ENCODE results near the gene RTN4IP1.

Gene RTN4IP1

GRCh38 chr6:106629103-106629858, at the start of gene RTN4IP1, which contains the start of gene QRSL1:
TSS of gene RTN4IP1 (minus strand) at chr6:106629498. CDS start at chr6:106629021, 477 bp downstream.
TSS of gene QRSL1 (plus strand) at chr6:106629578. CDS start at chr6:106629682, 104 bp downstream.
- peak; percentile 58 to 72 (median 64) for DNase-seq (ENCODE audit: low read depth in 3 of 3)

- DNase-seq (ENCODE audit: low read depth in 3 of 3), result no peak
Observed at GRCh38 chr6:106677282-106677681, 48.0 kb upstream of the RTN4IP1 start.

- no peak for DNase-seq (ENCODE audit: low read depth in 3 of 3)
Observed at GRCh38 chr6:106674541-106675229, 45.4 kb upstream of the RTN4IP1 start.

GRCh38 chr6:106671651-106672050, 42.4 kb upstream of the RTN4IP1 start:
- DNase-seq (ENCODE audit: low read depth in 3 of 3), result no peak

- DNase-seq (ENCODE audit: low read depth in 3 of 3), result no peak
Observed at GRCh38 chr6:106670236-106670635, 40.9 kb upstream of the RTN4IP1 start.

- no peak for DNase-seq (ENCODE audit: low read depth in 3 of 3)
Observed at GRCh38 chr6:106667022-106667402, 37.7 kb upstream of the RTN4IP1 start.

- no peak for DNase-seq (ENCODE audit: low read depth in 3 of 3)
Observed at GRCh38 chr6:106666282-106667021, 37.2 kb upstream of the RTN4IP1 start.

GRCh38 chr6:106662458-106662857, 33.2 kb upstream of the RTN4IP1 start:
- DNase-seq (ENCODE audit: low read depth in 3 of 3), result no peak

- DNase-seq (ENCODE audit: low read depth in 3 of 3), result no peak
Observed at GRCh38 chr6:106659859-106660258, 30.6 kb upstream of the RTN4IP1 start.

GRCh38 chr6:106658469-106658868, 29.2 kb upstream of the RTN4IP1 start:
- no peak for DNase-seq (ENCODE audit: low read depth in 3 of 3)

- no peak for DNase-seq (ENCODE audit: low read depth in 3 of 3)
Observed at GRCh38 chr6:106648651-106649308, 19.5 kb upstream of the RTN4IP1 start.

- DNase-seq (ENCODE audit: low read depth in 3 of 3), result no peak
Observed at GRCh38 chr6:106643061-106643460, 13.8 kb upstream of the RTN4IP1 start.

GRCh38 chr6:106642476-106642875, 13.2 kb upstream of the RTN4IP1 start:
- no peak for DNase-seq (ENCODE audit: low read depth in 3 of 3)

GRCh38 chr6:106639812-106640211, 10.5 kb upstream of the RTN4IP1 start:
- no peak for DNase-seq (ENCODE audit: low read depth in 3 of 3)

GRCh38 chr6:106637717-106638341, 8.5 kb upstream of the RTN4IP1 start:
- no peak for DNase-seq (ENCODE audit: low read depth in 3 of 3)

GRCh38 chr6:106637051-106637716, 7.9 kb upstream of the RTN4IP1 start:
- no peak for DNase-seq (ENCODE audit: low read depth in 3 of 3)

GRCh38 chr6:106634565-106634964, 5.3 kb upstream of the RTN4IP1 start:
- DNase-seq (ENCODE audit: low read depth in 3 of 3), result no peak

GRCh38 chr6:106631346-106631745, 2.0 kb upstream of the RTN4IP1 start:
- no peak for DNase-seq (ENCODE audit: low read depth in 3 of 3)

- DNase-seq (ENCODE audit: low read depth in 3 of 3), result no peak
Observed at GRCh38 chr6:106630366-106630765, 1.1 kb upstream of the RTN4IP1 start.

- DNase-seq (ENCODE audit: low read depth in 3 of 3), result no peak
Observed at GRCh38 chr6:106629859-106630163, 513 bp upstream of the RTN4IP1 start.

GRCh38 chr6:106628658-106629102, 618 bp downstream of the RTN4IP1 start:
- no peak for DNase-seq (ENCODE audit: low read depth in 3 of 3)
